Bronchial epithelial cell (primary cell): ENCODE results near the gene REEP3. TPM values are rescaled to one million over a fixed set of nuclear protein-coding genes. Genes with fewer than 3 reads are reported as not detected.

Experiments
- DNase-seq: peaks from one replicate; pipeline ENCODE4 v3.0.0-alpha.2; 2010; ENCODE audit warnings: low read depth
- FAIRE-seq: peaks from 2 replicates; lab custom pipeline; 2011; peaks lifted over from hg19 to GRCh38; lab: Jason Lieb, UNC
- H3K27me3 ChIP-seq: 2 replicates; pipeline ENCODE4 v1.5.1; 2011; ENCODE audit warnings: low read length; ENCODE audit not compliant: control insufficient read depth, insufficient read depth
- H3K36me3 ChIP-seq: 2 replicates; pipeline ENCODE4 v1.5.1; 2011; ENCODE audit warnings: low read length; ENCODE audit not compliant: control insufficient read depth, insufficient read depth
- H3K4me3 ChIP-seq: 2 replicates; pipeline ENCODE4 v1.5.1; 2011; ENCODE audit warnings: mild to moderate bottlenecking, low read depth, low read length, control low read depth
- CTCF ChIP-seq: IDR thresholded peaks from 2 replicates; pipeline ENCODE4 v1.5.1; 2011; ENCODE audit warnings: mild to moderate bottlenecking, moderate library complexity, low read length, control low read depth, inconsistent platforms; ENCODE audit not compliant: insufficient read depth, severe bottlenecking
- total RNA-seq: library from RNA; depleted of rRNA; stranded (reverse); fragments of >200 nt; gene quantifications from 2 replicates; pipeline ENCODE4 v1.2.1, GENCODE V29; 2014

Gene REEP3
- total RNA-seq, 1 donor from 2014 or later: 52.1 TPM

DNA sequence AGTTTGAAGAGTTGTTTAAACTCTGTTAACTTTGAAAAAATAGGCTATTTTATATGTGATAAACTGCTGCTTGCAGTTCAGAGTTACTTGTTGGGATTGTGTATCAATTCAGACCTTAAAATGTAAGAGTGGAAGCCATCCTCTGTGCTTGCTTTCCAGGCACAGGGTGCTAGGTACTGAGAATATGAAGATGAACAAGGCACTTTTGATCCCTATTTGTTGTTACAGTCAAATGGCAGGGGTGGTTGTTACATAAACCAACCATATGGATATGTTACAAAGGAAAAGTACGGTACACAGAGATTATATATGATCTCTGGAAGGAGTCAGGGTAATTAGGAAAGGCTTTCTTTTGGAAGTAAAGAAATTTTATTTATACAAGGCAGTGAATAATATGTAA lies 63.8 kb downstream of the REEP3 start:
- no peak for TF ChIP-seq CTCF
- H3K36me3 ChIP-seq: no peaks in the 10 kb centered on the region
- H3K4me3 ChIP-seq: no peak overlapping the region
- DNase-seq (no peak), FAIRE-seq (no peak)
- no peaks in the 10 kb centered on the region for H3K27me3 ChIP-seq

DNA sequence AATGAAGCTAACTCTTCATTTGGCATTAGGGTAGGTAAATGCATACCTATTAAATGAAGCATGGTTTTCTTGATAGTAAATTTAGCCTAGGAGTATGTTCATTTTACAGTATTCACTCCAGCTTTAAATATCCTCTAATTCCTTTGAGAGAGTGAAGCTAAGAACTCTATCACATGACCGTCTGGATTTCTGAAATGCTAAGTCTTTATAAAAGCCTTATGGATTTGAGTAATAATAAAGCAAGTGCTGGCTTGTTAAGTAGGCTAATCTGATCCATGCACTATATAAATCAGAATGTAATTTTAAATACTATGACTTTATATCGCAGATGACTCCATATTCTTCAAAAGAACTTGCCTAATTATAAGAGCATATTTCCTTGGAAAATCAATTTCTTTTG lies 64.8 kb downstream of the REEP3 start:
- FAIRE-seq (no peak), DNase-seq (peak; percentile 88)
- Histone ChIP-seq H3K36me3 (no peaks in the 10 kb centered on the region), H3K27me3 (no peaks in the 10 kb centered on the region), H3K4me3 (no peak overlapping the region)
- TF ChIP-seq CTCF: no peak

GRCh38 chr10:63587191-63587590 lies 66.0 kb downstream of the REEP3 start:
- no peak for TF ChIP-seq CTCF
- Histone ChIP-seq H3K36me3 (no peaks in the 10 kb centered on the region), H3K27me3 (no peaks in the 10 kb centered on the region), H3K4me3 (no peak overlapping the region)
- FAIRE-seq (no peak), DNase-seq (no peak)

DNA sequence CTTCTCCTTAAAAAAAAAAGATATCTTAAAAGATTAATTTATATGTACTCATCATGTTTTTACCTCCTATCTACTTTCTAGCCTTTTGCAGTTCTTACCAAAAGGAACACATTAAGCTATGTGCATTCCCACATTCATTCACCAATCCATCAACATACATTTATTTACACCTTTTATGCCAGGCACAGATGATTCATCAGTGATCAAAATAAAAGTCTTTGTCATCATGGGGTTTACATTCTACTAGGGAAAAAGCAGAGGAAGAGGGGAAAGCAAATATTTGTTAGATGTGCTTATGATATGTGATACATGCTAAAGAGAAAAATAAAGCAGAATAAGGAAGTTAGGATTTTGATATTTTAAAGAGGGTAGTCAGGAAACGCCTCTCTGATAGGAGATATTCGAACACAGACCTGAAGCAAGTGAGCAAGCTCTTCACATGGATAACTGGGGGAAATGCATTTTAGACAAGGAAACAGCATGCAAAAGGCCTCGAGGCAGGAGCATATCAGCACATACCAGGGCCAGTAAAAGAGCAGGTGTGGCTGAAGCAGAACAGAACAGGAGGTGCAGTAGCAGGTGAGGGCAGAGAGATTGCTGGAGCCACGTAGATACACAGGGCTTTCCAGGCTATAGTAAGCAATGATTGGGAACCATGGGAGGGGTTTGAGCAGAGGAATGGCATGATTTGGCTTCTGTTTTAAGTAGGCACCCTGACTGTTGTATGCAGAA lies 67.4 kb downstream of the REEP3 start:
- no peaks in the 10 kb centered on the region for H3K27me3 ChIP-seq
- no peak overlapping the region for H3K4me3 ChIP-seq
- DNase-seq: peak; percentile 90
- no peak for FAIRE-seq
- no peaks in the 10 kb centered on the region for H3K36me3 ChIP-seq
- TF ChIP-seq CTCF: no peak

GRCh38 chr10:63591600-63592379 lies 70.6 kb downstream of the REEP3 start:
- DNase-seq: no peak
- no peak for FAIRE-seq
- no peak for TF ChIP-seq CTCF
- no peaks in the 10 kb centered on the region for H3K36me3 ChIP-seq
- no peak overlapping the region for H3K4me3 ChIP-seq
- H3K27me3 ChIP-seq: no peaks in the 10 kb centered on the region

GRCh38 chr10:63593576-63593975 lies 72.4 kb downstream of the REEP3 start:
- Histone ChIP-seq H3K27me3 (no peaks in the 10 kb centered on the region), H3K36me3 (peaks cover 2% of the 10 kb centered on the region), H3K4me3 (no peak overlapping the region)
- no peak for FAIRE-seq
- no peak for TF ChIP-seq CTCF
- DNase-seq: no peak
